Uterus (tissue), 2 donors: ENCODE results near the gene CDH4.

ENCODE experiments used
- CTCF ChIP-seq, 4 experiments: fragments of 200-600 bp in 2 of 4; fragments of 450-650 bp in 2 of 4; sonication (generic) in 2 of 4; IDR thresholded peaks; one replicate each; pipeline ENCODE4 v1.5.1; 2016 to 2019; ENCODE audit warnings: antibody characterized with exemption in 4 of 4, mild to moderate bottlenecking in 2 of 4, moderate library complexity in 1 of 4
- POLR2A ChIP-seq, 2 donors: fragments of 450-650 bp; IDR thresholded peaks; one replicate each; pipeline ENCODE4 v1.6.1; 2016; ENCODE audit warnings: antibody characterized with exemption in 2 of 2, mild to moderate bottlenecking in 1 of 2, moderate library complexity in 1 of 2

DNA sequence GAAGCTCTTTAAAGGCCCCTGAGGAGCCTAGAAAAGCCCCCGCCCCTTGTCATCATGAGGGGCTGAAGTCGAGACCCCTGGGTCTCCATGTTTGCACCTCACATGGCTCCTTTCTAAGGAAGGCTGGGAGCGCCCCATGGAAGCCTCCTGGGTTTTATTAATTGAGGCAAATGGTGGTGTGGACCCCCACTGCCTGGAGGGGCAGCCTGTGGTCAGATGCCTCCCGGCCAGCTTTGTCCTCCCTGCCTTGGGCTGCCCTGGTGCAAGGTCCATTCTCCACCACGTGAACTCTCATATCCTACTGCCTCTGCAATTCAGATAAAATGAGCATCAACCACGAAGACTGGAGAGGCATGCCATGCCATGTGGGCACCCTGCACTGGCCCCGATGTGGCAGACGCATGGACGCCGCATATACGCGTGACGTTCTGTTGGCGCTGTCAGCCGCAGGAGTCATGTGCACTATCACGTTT is 518.1 kb downstream of the CDH4 start:
- no peak for TF ChIP-seq CTCF (IDR thresholded peaks at IDR 0.05)
- TF ChIP-seq POLR2A (IDR thresholded peaks at IDR 0.05) = no peak
